ENCODE measurements around the gene SLC39A3. TPM values are rescaled to one million over a fixed set of nuclear protein-coding genes. Genes with fewer than 3 reads are reported as not detected.

The SLC39A3 gene, protein sequence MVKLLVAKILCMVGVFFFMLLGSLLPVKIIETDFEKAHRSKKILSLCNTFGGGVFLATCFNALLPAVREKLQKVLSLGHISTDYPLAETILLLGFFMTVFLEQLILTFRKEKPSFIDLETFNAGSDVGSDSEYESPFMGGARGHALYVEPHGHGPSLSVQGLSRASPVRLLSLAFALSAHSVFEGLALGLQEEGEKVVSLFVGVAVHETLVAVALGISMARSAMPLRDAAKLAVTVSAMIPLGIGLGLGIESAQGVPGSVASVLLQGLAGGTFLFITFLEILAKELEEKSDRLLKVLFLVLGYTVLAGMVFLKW
- total RNA-seq (2021; ENCODE audit: unreplicated experiment) = 46.6 TPM
- polyA plus RNA-seq (2012; ENCODE audit: insufficient read length) = 69.1 TPM
- Bru-seq, nascent RNA = percentile 58 among the genes with signal in this experiment
- percentile 58 among the genes with signal in this experiment for BruChase-seq, experiment 1, labeled RNA remaining after a 2-hour chase
- percentile 81 among the genes with signal in this experiment for BruChase-seq, experiment 2, labeled RNA remaining after a 6-hour chase
- long read RNA-seq, transcript SLC39A3-201 (3 exons, 1,502 nt) = major isoform, 90 of 118 reads
- long read RNA-seq, partial matches to known transcripts = 13 of 118 reads
- long read RNA-seq, other reads (novel, unspliced or antisense) = 10 of 118 reads

DNA sequence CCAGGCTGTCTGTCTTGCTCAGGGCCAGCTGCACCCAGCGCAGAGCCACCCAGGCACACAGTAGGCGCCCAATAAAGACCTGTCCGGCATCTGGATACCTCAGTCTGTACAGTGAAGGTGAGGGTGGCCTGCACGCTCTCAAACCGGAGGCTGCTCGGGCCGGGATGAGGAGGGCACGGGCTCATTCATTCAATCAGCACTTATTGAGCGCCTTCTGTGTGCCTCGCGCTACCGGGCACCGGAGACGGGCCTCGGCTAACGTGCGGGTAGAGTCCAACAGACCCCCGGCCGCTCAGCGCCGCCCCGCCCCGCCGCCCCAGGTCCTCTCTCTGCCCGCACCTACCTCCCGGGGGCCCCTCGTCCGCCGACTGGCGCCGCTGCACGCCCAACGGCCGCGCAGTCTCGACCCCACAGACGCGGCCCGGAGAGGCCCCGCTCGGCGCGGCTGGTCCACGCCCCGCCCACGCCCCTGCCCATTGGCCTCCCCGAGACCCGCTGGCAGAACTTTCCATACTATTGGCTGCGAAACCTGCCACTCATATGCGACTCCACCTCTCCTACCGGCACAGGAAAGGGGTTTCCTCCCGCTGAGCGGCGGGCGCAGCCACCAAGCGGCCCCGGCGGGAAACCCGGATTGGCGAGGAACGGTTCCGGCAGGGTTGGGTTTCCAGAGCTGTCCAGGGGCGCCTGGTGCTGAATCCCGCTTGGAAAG, at the start of gene SLC39A3:
Gene SLC39A3 (minus strand): TSS at position 416 of the 712 bp plus-strand sequence. CDS start 2,760 bp downstream, outside the sequence.
- H3K4me1 ChIP-seq (ENCODE audit: control insufficient read depth, insufficient read depth, low read length) = peaks cover 3% of the 10 kb centered on the region; the same call in 1 of the 2 replicates
- peak within 1 kb of the TSS; percentile 85 to 88 for H3K4me3 ChIP-seq (ENCODE audit: low read depth in 2 of 2, low read length in 2 of 2)
- in situ Hi-C loops (cut with HindIII; ENCODE audit: low pct_unique_long_range_greater_than_20kb, low sequenced_read_pairs) (no loop called here), intact Hi-C loops (cut with micrococcal nuclease; ENCODE audit: unreplicated experiment) (no loop called here)
- CTCF ChIA-PET = no interaction called here
- POLR2A ChIA-PET = no interaction called here
- peak; percentile 100 for ATAC-seq
- no TSS peak for BruUV-seq (replicated peaks)
- TF ChIP-seq, protein P1, sequence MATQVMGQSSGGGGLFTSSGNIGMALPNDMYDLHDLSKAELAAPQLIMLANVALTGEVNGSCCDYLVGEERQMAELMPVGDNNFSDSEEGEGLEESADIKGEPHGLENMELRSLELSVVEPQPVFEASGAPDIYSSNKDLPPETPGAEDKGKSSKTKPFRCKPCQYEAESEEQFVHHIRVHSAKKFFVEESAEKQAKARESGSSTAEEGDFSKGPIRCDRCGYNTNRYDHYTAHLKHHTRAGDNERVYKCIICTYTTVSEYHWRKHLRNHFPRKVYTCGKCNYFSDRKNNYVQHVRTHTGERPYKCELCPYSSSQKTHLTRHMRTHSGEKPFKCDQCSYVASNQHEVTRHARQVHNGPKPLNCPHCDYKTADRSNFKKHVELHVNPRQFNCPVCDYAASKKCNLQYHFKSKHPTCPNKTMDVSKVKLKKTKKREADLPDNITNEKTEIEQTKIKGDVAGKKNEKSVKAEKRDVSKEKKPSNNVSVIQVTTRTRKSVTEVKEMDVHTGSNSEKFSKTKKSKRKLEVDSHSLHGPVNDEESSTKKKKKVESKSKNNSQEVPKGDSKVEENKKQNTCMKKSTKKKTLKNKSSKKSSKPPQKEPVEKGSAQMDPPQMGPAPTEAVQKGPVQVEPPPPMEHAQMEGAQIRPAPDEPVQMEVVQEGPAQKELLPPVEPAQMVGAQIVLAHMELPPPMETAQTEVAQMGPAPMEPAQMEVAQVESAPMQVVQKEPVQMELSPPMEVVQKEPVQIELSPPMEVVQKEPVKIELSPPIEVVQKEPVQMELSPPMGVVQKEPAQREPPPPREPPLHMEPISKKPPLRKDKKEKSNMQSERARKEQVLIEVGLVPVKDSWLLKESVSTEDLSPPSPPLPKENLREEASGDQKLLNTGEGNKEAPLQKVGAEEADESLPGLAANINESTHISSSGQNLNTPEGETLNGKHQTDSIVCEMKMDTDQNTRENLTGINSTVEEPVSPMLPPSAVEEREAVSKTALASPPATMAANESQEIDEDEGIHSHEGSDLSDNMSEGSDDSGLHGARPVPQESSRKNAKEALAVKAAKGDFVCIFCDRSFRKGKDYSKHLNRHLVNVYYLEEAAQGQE (IDR thresholded peaks at IDR 0.05; ENCODE audit: insufficient read depth in 1 of 2, low read depth in 2 of 2, low read length in 1 of 2) = peak; percentile 98 to 99
- peak; percentile 91; the same call in 1 of the 2 replicates for TF ChIP-seq SIN3A (IDR thresholded peaks at IDR 0.05; ENCODE audit: borderline replicate concordance, insufficient read depth, low read depth, low read length)
- TF ChIP-seq, protein P2, sequence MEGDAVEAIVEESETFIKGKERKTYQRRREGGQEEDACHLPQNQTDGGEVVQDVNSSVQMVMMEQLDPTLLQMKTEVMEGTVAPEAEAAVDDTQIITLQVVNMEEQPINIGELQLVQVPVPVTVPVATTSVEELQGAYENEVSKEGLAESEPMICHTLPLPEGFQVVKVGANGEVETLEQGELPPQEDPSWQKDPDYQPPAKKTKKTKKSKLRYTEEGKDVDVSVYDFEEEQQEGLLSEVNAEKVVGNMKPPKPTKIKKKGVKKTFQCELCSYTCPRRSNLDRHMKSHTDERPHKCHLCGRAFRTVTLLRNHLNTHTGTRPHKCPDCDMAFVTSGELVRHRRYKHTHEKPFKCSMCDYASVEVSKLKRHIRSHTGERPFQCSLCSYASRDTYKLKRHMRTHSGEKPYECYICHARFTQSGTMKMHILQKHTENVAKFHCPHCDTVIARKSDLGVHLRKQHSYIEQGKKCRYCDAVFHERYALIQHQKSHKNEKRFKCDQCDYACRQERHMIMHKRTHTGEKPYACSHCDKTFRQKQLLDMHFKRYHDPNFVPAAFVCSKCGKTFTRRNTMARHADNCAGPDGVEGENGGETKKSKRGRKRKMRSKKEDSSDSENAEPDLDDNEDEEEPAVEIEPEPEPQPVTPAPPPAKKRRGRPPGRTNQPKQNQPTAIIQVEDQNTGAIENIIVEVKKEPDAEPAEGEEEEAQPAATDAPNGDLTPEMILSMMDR (IDR thresholded peaks at IDR 0.05) = no peak
- TF ChIP-seq POLR2AphosphoS5 (IDR thresholded peaks at IDR 0.05; ENCODE audit: low read depth, low read length) = 0 out of 2 replicates have a peak, but pooled peaks have one; percentile 36
- no peaks in the 10 kb centered on the region for H3K27me3 ChIP-seq (ENCODE audit: control insufficient read depth, insufficient read depth, low read length)
- peak within 1 kb of the TSS; percentile 77 for H3K27ac ChIP-seq (ENCODE audit: low read length)
- H3K36me3 ChIP-seq (ENCODE audit: control insufficient read depth, insufficient read depth, low read length) = no peaks in the 10 kb centered on the region; the same call in 1 of the 2 replicates
- H3K9me3 ChIP-seq (ENCODE audit: control insufficient read depth, insufficient read depth, low read depth, low read length) = no peaks in the 10 kb centered on the region
- DNase-seq (ENCODE audit: low read depth, low spot score) = peak; percentile 80

DNA sequence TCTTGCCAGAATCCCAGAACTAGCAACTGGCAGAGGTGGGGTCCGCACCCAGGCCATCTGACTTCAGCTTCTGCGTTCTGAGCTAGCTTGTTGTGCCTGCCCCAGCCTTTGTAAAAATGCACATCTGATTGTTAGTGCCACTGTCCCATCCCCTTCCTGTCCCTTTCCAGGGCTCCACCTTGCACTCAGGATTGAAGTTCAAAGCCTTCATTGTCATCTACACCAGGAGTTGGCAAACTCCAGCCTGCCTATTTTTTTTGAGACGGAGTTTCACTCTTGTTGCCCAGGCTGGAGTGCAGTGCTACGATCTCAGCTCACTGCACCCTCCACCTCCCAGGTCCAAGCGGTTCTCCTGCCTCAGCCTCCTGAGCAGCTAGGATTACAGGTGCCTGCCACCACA, 48.4 kb upstream of the SLC39A3 start:
- in situ Hi-C loops (cut with HindIII; ENCODE audit: low pct_unique_long_range_greater_than_20kb, low sequenced_read_pairs) (no loop called here), intact Hi-C loops (cut with micrococcal nuclease; ENCODE audit: unreplicated experiment) (no loop called here)
- no peak overlapping the region for H3K4me3 ChIP-seq (ENCODE audit: low read depth in 2 of 2, low read length in 2 of 2)
- H3K4me1 ChIP-seq (ENCODE audit: control insufficient read depth, insufficient read depth, low read length) = peaks cover 3% of the 10 kb centered on the region; the same call in 1 of the 2 replicates
- DNase-seq (ENCODE audit: low read depth, low spot score) = no peak
- no peak for TF ChIP-seq TCF7L2 (IDR thresholded peaks at IDR 0.05; ENCODE audit: low read depth, low read length)
- H3K27me3 ChIP-seq (ENCODE audit: control insufficient read depth, insufficient read depth, low read length) = no peaks in the 10 kb centered on the region
- POLR2A ChIA-PET = no interaction called here
- no TSS peak for BruUV-seq (replicated peaks)
- no peak overlapping the region for H3K27ac ChIP-seq (ENCODE audit: low read length)
- peaks cover 4% of the 10 kb centered on the region for H3K36me3 ChIP-seq (ENCODE audit: control insufficient read depth, insufficient read depth, low read length)
- H3K9me3 ChIP-seq (ENCODE audit: control insufficient read depth, insufficient read depth, low read depth, low read length) = no peaks in the 10 kb centered on the region
- ATAC-seq = no peak
- CTCF ChIA-PET = no interaction called here
